Measurements from ENCODE around the gene MET. TPM values are rescaled to one million over a fixed set of nuclear protein-coding genes. Genes with fewer than 3 reads are reported as not detected.

MET gene
- total and polyA plus RNA-seq, 2 of the 8 experiments (the other 6 are each of a cell fraction or from before 2014, with no cell fraction given) = 3.5 to 12.9 TPM

- TF ChIP-seq CHD7 (IDR thresholded peaks at IDR 0.05; ENCODE audit: insufficient replicate concordance, low read length) (no peak), USF2 (IDR thresholded peaks at IDR 0.05; ENCODE audit: low read length) (no peak), SUZ12 (IDR thresholded peaks at IDR 0.05; ENCODE audit: low read length) (no peak)
Measured at GRCh38 chr7:116734710-116735109, 62.7 kb downstream of the MET start (continued).
